ENCODE measurements around the gene CD207.

Gene CD207

DNA sequence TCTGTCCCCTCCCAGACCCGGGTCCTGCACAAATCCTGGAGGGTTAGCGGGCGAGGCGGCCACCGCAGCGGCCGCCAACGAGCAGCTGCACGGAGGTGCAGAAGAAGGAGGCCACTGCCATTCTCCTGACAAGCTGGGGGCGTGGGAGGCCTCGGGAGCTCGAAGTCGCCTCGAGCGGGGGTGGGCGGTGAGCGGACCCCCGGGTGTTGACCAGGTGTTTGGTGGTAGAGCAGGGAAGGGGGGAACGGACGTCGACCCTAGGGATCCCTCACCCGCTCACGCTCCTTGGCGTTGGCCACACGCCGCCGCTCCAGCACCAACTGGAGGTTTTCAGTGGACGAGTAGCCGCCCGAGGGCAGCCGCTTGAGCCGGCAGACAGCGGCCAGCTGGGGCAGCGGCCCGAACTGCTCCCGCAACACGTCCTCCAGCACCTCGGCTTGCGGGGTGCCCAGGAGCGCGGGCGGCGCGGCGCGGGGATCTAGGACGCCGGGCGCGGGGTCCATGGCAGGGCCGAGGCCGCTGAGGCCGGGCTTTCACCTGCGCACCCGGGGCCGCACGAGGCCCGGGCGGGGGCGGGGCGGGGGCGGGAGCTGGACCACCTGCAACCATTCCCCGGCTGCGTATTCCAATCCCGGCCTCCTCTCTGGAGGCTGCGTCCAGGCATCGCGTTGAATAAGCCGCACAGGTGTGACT lies 45.3 kb downstream of the CD207 start, which contains the start of gene FIGLA:
TSS of gene FIGLA (minus strand) at position 508 of the 693 bp plus-strand sequence. CDS start at position 503, 5 bp downstream.
- DNase-seq: no peak

GRCh38 chr2:70789304-70790135 lies 46.1 kb downstream of the CD207 start:
- DNase-seq: peak; percentile 23

DNA sequence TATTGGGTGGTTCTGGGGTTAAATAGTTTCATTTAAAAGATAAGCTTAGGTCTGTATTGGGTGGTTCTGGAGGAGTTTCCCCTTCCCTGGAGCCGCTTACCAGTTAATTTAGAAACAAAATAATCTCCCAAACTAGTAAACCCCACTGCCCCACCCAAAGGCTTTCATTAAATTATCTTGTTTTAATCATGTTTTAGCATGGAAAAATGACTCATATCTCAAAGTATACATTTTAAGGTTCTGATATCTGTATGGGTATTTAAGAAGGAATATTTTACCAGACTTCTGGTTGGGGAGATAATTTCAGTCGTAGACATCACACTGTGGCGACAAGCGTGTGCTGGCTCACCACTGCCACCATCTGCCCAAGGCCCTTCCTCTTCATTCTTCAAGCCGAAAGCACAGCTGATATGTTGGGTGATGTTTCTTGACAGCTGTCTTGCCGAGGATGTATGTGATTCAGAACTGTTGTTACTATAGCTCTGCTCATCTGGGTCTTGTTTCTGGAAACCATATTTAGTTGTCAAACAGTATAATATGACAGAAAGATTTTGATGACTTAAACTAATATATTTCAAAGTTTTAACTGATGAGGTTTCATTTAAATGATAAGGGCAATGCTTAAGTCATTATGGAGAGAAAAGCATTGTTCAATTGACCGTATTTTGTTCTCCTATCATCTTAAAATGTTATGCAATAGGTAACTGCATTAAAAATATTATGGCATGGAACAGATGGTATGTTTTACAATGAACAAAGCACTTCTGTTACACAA lies 50.3 kb downstream of the CD207 start:
- no peak for DNase-seq

- DNase-seq: no peak
These were observed 51.3 kb downstream of the CD207 start for GRCh38 chr2:70784320-70784719.

All from NCI-H524 treated with DMSO at 0.1 percent for 48 hours (cell line).